ENCODE measurements around the gene ATP2A1. TPM values are rescaled to one million over a fixed set of nuclear protein-coding genes. Genes with fewer than 3 reads are reported as not detected.

Gene ATP2A1
- total and polyA plus RNA-seq, 2 of the 4 experiments (the other 2 are of a cell fraction), result under 0.01 to 0.63 TPM

DNA sequence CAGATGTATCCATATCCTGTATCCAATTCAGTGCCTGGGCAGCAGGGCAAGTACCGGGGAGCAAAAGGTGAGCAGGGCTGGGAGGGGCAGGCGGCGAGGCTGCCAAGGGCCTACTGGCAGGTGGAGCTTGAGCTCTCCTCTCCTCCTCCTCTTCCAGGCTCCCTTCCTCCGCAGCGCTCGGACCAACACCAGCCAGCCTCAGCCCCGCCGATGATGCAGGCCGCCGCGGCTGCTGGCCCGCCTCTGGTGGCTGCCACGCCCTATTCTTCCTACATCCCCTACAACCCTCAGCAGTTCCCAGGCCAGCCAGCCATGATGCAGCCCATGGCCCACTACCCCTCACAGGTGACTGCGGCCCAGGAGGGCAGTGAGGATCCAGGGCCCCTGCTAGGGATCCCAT is 43.9 kb upstream of the ATP2A1 start:
- no peak overlapping the region for H3K14ac ChIP-seq (replicated peaks; ENCODE audit: low read depth, low read length)
- H3K27ac ChIP-seq (ENCODE audit: insufficient read depth, low read length), result no peak overlapping the region
- intact Hi-C loops (cut with micrococcal nuclease) (no loop called here), in situ Hi-C loops (cut with MboI; ENCODE audit: low sequenced_read_pairs) (no loop called here), dilution Hi-C loops (cut with HindIII; ENCODE audit: low sequenced_read_pairs, unreplicated experiment) (no loop called here)
- no peak overlapping the region for H2BK5ac ChIP-seq (ENCODE audit: low read depth, low read length, poor library complexity, severe bottlenecking)
- H3K56ac ChIP-seq (ENCODE audit: extremely low read depth, insufficient read depth, low read length), result no peak overlapping the region
- H3K23ac ChIP-seq (ENCODE audit: low read depth, low read length), result no peak overlapping the region
- no peak overlapping the region for H3K4me2 ChIP-seq (ENCODE audit: low read depth, low read length)
- POLR2A ChIA-PET (ENCODE audit: unreplicated experiment), result no interaction called here
- H4K91ac ChIP-seq (ENCODE audit: insufficient read depth, low read depth, low read length), result no peak overlapping the region
- H2BK15ac ChIP-seq (ENCODE audit: low read depth, low read length), result no peak overlapping the region
- no peak overlapping the region for H3K18ac ChIP-seq (ENCODE audit: low read depth, low read length)
- no peak overlapping the region for H4K5ac ChIP-seq (ENCODE audit: low read depth, low read length)
- H3K9me3 ChIP-seq (ENCODE audit: control insufficient read depth, insufficient read depth, low read length), result no peaks in the 10 kb centered on the region
- no peak overlapping the region for H2AK5ac ChIP-seq (ENCODE audit: low read depth, low read length)
- WGBS, 2 experiments (ENCODE audit: extremely low coverage in 2 of 2, insufficient read length in 1 of 2), result 100% methylated on average over 3 of the region's 14 CpGs; no CpG with 5 or more reads in 1 of the 2 experiments
- no peak overlapping the region for H2BK120ac ChIP-seq (ENCODE audit: low read depth, low read length)
- CTCF ChIA-PET, result no interaction called here
- DNase-seq (no peak), ATAC-seq (ENCODE audit: low read depth) (no peak)
- no peaks in the 10 kb centered on the region for H3K27me3 ChIP-seq (ENCODE audit: control insufficient read depth, insufficient read depth, low read length)
- H3K9me1 ChIP-seq (ENCODE audit: insufficient read depth, low read length), result no peaks in the 10 kb centered on the region
- BruUV-seq (replicated peaks), result no TSS peak
- H2BK20ac ChIP-seq (ENCODE audit: low read depth, low read length), result no peak overlapping the region
- H2AK9ac ChIP-seq (replicated peaks; ENCODE audit: low read depth, low read length, poor library complexity), result no peak overlapping the region
- peaks cover 86% of the 10 kb centered on the region for H3K36me3 ChIP-seq (ENCODE audit: control insufficient read depth, insufficient read depth, low read length)
- H3K79me1 ChIP-seq (ENCODE audit: low read depth in 1 of 2, low read length in 2 of 2), result peaks cover 34 to 44% of the 10 kb centered on the region in 2 experiments
- H4K8ac ChIP-seq (ENCODE audit: low read depth in 2 of 2, low read length in 2 of 2), result no peak overlapping the region
- no peak overlapping the region for H3K4me3 ChIP-seq (ENCODE audit: insufficient read depth, low read depth, low read length)
- H4K20me1 ChIP-seq (ENCODE audit: insufficient read depth, low read length), result peaks cover 49% of the 10 kb centered on the region
- no peaks in the 10 kb centered on the region for H3K4me1 ChIP-seq (ENCODE audit: control insufficient read depth, insufficient read depth, low read length)
- no peak overlapping the region for H3K9ac ChIP-seq (ENCODE audit: low read depth, low read length)
- H3K4ac ChIP-seq (ENCODE audit: low read depth, low read length), result no peak overlapping the region
- TF ChIP-seq CHD1 (IDR thresholded peaks at IDR 0.05; ENCODE audit: low read depth, low read length) (no peak), RFX5 (IDR thresholded peaks at IDR 0.05; ENCODE audit: low read depth, low read length) (no peak), MAFK (IDR thresholded peaks at IDR 0.05; ENCODE audit: low read depth, low read length) (no peak), FOS (IDR thresholded peaks at IDR 0.05; ENCODE audit: low read depth, low read length) (no peak), USF2 (IDR thresholded peaks at IDR 0.05; ENCODE audit: low read depth, low read length) (no peak), POLR2A (IDR thresholded peaks at IDR 0.05; ENCODE audit: low read depth, low read length) (no peak), MAZ (IDR thresholded peaks at IDR 0.05; ENCODE audit: borderline replicate concordance, low read depth, low read length) (no peak), MXI1 (IDR thresholded peaks at IDR 0.05; ENCODE audit: borderline replicate concordance, low read depth, low read length) (no peak), NFE2L2 (IDR thresholded peaks at IDR 0.05; ENCODE audit: low read depth, low read length) (no peak), BHLHE40 (IDR thresholded peaks at IDR 0.05; ENCODE audit: low read depth, low read length) (no peak), SMC3 (IDR thresholded peaks at IDR 0.05; ENCODE audit: low read depth, low read length) (no peak), RCOR1 (IDR thresholded peaks at IDR 0.05; ENCODE audit: insufficient replicate concordance, low read length) (no peak), CEBPB (IDR thresholded peaks at IDR 0.05; ENCODE audit: low read depth, low read length) (no peak), RAD21 (IDR thresholded peaks at IDR 0.05; ENCODE audit: low read length) (no peak)
- TF ChIP-seq, protein P1, sequence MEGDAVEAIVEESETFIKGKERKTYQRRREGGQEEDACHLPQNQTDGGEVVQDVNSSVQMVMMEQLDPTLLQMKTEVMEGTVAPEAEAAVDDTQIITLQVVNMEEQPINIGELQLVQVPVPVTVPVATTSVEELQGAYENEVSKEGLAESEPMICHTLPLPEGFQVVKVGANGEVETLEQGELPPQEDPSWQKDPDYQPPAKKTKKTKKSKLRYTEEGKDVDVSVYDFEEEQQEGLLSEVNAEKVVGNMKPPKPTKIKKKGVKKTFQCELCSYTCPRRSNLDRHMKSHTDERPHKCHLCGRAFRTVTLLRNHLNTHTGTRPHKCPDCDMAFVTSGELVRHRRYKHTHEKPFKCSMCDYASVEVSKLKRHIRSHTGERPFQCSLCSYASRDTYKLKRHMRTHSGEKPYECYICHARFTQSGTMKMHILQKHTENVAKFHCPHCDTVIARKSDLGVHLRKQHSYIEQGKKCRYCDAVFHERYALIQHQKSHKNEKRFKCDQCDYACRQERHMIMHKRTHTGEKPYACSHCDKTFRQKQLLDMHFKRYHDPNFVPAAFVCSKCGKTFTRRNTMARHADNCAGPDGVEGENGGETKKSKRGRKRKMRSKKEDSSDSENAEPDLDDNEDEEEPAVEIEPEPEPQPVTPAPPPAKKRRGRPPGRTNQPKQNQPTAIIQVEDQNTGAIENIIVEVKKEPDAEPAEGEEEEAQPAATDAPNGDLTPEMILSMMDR (conservative IDR thresholded peaks at IDR 0.05; ENCODE audit: low read depth, low read length), result no peak
- TF ChIP-seq, protein P2, sequence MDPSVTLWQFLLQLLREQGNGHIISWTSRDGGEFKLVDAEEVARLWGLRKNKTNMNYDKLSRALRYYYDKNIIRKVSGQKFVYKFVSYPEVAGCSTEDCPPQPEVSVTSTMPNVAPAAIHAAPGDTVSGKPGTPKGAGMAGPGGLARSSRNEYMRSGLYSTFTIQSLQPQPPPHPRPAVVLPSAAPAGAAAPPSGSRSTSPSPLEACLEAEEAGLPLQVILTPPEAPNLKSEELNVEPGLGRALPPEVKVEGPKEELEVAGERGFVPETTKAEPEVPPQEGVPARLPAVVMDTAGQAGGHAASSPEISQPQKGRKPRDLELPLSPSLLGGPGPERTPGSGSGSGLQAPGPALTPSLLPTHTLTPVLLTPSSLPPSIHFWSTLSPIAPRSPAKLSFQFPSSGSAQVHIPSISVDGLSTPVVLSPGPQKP (IDR thresholded peaks at IDR 0.05; ENCODE audit: borderline replicate concordance, low read depth, low read length), result no peak
- no peak overlapping the region for H2AFZ ChIP-seq (replicated peaks; ENCODE audit: low read length, poor library complexity)
